GM18870 (cell line): ENCODE data around the gene LAMP2.
A peak's percentile ranks its signal among the peaks of the same experiment; 100 is the strongest.
"Not testable (repeated sequence)": the region's sequence is repeated elsewhere in the genome, so short reads cannot be mapped to it uniquely, and the experiment has no call there.

Experiments
- ATAC-seq: cut with Tn5 transposase; IDR thresholded peaks from one replicate; pipeline ENCODE4 v1.9.1; 2021; ENCODE audit warnings: moderate library complexity; ENCODE audit not compliant: unreplicated experiment

LAMP2 gene

DNA sequence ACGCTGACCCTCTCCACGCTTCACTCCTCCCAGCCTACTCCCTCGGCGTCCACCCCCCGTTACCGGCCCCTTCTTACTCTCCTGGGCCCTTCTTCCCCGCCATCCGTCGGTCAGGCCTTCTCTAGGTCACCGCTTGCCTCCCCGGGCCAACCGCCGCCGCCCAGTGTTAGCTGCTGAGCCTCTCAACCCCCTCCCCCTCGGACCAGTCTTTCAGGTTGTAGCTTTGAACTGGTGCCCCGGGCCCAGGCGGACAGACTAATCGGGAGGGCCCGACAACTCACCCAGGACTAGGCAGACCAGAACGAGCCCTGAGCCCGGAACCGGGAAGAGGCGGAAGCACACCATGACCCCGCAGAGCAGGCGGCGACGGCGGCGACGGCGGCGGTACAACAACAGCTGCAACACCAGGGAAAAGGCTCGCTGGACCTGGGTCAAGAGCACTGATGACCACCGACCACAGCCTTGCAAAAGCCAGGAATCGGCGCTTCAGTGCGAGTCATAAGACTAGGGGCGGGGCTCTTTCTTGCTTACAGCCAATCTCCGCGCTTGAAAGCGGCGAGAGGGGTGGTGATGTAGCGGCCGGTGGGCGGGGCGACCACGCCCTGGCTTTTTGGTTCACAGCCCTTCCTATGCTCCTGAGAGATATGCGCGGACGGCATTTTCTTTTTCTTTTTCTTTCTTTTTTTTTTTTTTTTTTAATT lies at the start of gene LAMP2:
Gene LAMP2, minus strand, starts transcription at position 472 of the 701 bp plus-strand sequence. Its CDS starts 127 bp downstream, at position 345.
- peak; percentile 92 for ATAC-seq

DNA sequence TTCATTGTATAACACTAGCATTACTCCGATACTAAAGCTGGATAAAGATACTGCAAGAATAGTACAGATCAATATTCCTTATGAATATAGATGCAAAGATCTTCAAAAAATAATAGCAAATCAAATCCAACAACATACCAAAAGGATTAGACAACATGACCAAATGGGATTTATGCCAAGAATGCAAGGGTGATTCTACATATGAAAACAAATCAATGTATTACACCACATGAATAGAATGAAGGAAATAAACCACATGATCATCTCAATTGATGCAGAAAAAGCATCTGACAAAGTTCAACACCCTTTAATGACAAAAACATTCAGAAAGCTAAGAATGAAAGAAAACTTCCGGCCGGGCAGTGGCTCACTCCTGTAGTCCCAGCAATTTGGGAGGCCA lies 48.8 kb upstream of the LAMP2 start:
- ATAC-seq = no peak

DNA sequence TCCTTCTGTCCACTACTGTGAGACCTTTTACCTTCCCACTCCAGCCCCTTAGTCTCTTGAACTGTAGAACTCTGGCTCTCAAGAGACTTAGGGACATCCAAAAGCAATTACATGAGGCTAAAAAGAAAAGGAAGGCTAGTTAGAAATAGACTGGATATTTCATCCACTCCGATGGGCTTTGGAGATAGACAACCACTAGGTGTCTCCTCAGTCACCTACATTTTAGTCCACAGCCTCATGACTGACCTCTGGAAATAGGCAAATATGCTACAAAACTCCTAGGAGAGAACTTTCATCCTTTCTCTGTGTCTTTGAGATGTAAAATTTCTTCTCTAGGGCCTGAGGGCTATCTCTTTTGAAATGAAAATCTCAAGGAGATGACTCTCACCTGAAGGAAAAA lies 45.1 kb upstream of the LAMP2 start:
- ATAC-seq = no peak

DNA sequence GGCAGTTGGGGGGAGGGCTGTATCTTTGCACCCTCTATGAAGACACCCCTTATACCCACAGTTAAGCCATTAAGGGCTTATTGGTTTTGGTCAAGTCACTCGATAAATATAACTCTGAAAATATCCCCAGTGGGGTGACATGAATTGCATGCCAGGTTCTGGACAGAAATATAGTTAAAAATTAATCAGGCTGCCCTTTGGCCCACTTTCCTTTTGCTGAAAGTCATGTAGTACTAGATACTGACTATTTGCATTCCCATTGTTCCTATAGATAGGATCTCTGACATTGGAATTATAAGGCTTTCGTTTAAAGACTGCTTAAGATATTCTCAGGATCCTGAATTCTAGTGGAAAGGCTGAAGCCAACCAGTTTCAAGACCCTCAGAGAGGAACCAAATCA lies 43.5 kb upstream of the LAMP2 start:
- no peak for ATAC-seq

DNA sequence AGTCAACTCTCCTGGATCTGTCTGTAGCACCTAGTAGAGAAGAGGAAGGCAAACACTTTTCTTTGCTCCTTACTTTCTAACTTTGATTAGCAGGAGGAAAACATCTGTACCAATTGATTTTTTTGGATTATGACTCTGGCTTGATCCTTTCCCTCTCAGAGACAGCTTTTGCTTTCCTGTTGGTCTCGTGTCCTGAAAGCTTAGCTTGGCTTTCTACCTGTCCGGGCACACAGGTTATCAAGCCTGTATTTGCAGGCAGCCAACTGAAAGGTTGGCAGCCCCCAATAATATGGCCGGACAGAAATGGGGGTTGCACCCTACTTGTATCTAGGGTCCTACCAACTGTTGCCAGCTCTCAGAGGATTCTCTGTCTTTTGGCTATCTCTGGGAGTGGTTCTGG lies 43.1 kb upstream of the LAMP2 start:
- no peak for ATAC-seq

DNA sequence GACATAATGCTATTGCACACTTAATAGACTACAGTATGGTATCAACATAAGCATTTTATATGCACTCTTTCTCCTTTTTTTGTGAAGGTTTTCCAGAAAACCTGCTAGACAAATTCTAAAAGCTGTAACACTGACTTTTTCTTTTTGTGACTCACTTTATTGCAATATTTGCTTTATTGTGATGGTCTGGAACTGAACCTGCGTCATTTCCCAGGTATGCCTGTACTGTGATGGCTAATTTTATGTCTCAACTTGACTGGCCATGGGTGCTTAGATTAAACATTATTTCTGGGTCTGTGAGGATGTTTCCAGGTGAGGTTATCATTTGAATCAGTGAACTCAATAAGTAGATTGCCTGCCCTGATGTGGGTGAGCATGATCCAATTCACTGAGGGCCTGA lies 35.5 kb upstream of the LAMP2 start:
- no peak for ATAC-seq

DNA sequence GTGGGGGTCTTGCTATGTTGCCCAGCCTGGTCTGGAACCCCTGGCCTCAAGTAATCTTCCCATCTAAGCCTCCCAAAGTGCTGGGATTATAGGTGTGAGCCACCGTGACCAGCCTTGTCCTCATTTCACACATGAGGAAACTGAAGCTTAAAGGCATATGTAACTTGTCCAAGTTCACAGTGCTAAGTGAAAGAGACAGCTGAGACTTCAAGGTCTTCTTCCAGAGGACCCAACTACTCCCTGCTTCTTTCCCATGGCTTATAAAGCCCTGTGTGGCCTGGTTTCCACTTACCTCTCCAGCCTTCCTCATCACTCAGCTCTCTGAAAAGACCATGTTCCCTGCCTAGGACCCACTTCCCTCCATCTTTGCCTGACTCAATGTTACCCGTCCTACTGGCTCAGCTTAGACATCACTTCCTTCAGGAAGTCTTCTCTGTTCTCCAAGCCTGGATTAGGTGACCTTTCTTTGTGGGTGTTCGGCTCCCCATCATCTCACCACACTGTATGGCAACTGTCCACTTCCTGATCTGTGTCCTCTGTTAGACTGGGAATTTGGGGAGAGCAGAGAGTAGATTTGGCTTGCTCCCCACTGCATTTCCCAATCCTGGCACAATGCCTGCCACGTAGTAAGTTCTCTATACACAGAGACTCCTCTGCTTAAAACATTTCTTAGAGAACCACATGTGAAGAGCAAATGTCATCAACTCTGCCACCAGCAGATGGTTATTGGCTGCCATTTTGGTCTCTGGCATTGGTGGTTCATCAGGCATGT lies 30.4 kb upstream of the LAMP2 start:
- no peak for ATAC-seq

DNA sequence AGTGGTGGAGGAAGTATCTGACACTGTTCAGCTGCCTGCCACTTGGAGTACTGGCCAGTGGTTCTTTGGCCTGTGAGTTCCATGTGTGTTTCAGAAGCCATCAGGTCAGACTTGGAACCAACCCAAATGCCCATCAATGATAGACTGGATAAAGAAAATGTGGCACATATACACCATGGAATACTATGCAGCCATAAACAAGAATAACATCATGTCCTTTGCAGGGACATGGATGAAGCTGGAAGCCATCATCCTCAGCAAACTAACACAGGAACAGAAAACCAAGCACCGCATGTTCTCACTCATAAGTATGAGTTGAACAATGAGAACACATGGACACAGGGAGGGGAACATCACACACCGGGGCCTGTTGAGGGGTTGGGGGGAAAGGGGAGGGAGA lies 21.0 kb upstream of the LAMP2 start:
- not testable (repeated sequence) for ATAC-seq

DNA sequence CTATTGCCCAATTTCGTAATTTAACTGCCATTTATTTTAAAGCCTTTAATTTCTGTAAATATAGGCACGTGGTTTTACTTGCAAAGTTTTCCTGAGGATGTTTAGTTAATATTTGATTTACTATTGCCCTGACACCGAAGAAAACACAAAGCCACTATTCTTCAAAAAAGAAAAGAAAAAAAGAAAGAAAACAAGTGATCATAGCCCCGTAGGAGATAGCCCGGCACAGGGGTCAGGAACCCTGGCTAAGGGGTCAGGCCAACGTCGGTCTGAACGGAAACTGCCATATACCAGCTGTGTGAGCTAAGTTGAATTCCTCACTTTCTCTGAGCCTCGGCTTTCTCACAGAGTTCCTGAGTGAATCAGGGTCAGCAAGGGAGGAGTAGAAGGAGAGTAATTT lies 17.7 kb upstream of the LAMP2 start:
- ATAC-seq = no peak

DNA sequence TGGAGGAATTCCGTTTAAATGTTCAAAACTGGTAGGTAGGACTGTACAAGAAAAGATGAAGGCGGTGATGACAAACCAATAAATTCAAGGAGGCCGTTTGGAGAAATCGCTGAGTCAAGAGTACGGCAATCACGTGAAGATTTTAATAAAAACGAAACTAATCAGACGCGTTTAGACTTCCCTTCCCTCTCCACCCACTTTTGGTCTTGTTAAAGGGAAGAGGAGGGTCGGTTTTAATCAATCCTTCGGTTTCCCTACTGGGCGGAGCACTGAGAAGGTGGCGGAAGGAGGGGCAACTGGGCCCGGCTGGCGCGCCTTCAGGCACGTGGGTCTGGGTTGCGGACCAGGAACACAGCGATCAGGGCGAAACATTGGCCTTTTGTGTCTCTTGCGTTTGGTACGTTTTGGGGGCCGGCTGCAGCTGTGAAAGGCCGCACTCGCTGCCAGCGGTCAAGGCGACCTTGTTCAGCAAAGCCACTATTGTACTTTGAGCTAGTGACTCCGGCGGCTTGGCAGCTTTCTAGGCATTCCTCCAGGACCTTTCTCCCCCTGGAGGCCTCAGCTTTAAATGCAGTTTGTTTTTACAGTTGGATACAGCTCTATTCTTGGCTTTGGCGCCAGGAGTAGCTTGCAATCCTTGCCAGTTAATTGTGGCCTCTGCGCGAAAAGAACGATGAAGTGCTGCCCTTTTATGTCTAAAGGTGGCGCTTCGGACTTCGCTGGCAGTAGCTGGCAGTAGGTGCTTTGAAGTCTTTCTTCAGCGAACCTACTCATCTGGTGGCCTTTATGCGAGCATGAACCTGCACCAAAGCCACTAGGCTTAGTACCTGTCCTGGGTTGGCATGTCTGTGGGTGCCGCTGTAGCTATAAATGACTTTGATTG lies 16.8 kb upstream of the LAMP2 start:
- peak; percentile 62 for ATAC-seq

DNA sequence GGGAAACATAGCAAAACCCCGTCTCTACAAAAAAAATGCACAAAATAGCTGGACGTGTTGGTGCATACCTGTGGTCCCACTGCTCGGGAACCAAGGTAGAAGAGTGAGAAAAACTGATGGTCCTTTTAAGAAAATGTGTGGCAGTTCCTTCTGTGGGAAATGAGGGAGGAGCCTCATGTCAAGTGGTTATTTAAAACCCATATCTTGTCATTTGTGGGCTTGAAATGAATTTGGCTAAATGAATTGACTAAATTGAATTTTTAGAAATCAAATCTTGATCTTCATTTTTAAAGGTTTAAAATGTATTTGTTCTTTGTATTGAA lies 16.2 kb upstream of the LAMP2 start:
- ATAC-seq = peak; percentile 20

DNA sequence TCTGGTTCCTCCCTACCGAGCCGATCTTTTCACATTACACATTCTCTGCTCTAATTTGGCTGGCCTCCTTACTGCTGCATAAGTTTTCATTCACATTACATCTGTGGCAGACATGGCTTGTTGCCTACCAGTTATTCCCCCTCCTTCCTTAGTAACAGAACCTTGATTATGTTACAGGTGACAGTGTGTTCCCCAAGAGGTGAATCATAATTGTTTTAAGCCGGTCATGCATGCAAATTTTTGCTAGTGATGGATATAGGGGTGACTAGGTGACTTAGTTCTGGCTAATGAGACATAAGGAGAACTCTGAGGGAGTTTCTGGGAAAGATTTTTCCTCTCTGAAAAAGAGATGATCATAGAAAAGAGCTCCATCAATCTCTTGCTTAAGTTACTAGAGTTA lies 8.4 kb upstream of the LAMP2 start:
- no peak for ATAC-seq

DNA sequence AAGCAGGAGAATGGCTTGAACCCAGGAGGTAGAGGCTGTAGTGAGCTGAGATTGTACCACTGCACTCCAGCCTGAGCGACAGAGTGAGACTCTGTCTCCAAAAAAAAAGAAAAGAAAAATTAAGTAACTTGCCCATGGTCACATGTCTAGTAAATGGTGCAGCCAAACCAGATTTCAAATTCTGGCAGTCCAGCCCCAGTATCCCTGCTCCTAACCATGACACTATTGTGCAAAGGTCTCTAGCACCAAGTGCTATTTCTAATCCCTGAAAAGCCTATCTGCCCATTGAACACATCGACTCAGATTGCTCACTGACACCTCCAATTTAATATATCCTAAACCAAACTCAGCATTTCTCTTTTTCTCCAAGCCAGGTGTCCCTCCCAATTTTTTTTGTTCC lies 7.6 kb upstream of the LAMP2 start:
- ATAC-seq = no peak

DNA sequence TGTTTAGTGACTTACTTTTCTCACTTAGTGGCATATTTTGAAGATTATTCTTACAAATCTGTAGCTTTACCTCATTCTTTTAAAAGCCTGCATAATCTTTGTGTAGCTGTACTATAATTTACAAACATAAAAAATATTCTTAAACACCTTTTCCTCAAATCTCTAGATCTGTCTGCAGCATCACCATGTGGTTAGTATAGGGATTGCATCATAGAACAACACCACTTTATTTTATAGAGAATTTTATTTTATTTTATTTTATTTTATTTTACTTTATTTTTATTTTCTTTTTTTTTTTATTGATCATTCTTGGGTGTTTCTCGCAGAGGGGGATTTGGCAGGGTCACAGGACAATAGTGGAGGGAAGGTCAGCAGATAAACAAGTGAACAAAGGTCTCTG lies 6.4 kb upstream of the LAMP2 start:
- not testable (repeated sequence) for ATAC-seq

DNA sequence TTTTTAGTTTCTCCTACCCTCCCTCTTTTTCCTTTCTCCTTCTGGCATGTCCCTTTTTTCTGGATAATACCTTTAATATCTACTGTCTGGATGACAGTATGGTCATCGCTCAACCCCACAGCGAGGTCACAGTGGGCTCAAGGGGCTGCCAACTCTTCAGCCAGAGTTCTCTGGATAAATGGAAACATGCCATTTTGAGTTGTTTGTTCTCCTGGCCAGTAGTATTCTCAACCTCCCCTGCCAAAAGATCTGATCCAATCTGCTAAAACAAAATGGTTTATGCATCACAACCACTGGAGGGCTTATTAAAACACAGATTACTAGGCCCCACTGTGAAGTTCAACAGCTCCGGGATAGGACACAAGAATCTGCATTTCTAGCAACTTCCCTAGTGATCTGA lies 5.0 kb upstream of the LAMP2 start:
- ATAC-seq = no peak

DNA sequence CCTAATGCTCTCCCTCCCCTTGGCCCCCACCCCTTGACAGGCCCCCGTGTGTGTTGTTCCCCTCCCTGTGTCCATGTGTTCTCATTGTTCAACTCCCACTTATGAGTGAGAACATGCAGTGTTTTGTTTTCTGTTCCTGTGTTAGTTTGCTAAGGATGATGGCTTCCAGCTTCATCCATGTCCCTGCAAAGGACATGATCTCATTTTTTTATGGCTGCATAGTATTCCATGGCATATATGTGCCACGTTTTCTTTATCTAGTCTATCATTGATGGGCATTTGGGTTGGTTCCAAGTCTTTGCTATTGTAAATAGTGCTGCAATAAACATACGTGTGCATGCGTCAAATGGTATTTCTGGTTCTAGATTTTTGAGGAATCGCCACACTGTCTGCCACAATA lies 561 bp upstream of the LAMP2 start:
- ATAC-seq = not testable (repeated sequence)

DNA sequence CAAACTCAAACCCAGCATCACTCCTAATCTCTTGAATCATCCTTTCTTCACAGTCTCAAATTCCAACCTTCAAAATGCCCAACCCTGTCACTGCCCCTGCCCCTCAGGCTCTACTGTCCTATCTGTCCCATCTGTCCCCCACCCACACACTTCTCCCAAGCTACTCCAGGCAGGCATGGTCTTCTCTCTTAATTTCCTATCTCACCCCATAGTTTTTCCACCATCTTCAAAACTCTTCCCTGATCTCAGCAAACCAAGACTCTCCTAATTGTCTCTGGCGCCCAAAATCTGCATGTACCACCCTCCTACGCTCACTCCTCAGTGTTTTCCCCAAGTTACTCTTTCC lies 644 bp downstream of the LAMP2 start:
- ATAC-seq = peak; percentile 3

DNA sequence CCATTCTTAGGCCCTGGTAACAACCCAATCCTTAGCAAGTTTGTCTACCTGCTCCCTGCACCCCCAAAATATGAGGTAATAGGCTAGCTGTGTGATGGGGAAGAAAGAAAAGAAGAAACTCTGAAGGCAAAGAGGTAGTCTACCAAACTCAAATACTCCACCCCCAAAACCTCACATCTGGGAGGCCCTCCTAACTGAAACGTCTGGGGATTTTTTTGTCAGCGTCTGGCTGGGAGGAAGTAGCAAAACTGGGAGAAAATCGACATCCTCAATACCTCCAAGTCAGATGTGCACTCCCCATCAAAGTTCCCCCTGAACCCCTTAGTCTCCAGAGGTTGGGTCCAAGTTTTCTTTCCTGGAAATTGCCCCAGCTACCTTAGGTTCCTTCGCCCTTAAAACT lies 1.0 kb downstream of the LAMP2 start:
- no peak for ATAC-seq

DNA sequence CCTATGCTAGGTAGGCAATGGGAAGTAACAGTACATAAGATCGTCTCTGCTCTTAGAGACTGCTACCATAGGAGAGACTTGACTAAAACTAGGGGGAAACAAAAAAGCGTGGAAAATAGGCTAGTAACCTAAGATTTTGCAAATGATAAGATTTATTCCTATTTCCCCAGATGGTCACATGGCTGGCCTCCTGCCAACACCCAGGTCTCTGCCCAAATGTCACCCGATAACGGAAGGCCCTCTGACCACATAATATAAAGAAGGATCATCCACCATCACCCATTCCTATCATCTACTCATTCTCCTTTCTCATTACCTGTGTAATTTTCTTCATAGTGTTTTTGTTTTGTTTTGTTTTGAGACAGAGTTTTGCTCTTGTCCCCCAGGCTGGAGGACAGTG lies 4.7 kb downstream of the LAMP2 start:
- ATAC-seq = no peak

DNA sequence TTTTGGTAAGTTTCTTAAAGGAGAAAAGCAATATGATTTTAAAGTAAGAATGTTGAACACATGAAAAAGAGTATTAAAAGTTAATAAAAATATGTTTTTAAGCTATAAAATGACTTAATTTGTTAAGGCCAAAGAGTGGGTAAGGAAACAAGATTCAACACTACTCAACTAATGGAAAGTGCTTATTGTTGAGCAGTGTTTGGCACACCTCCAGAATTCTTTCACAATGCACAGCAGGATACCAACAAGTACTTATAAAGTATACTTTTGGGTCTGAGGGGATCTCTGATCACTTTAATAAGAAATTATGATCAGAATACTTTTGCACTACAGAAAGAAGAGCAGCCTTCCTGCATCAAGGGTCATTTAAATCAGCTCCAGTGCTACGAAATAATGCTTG lies 5.9 kb downstream of the LAMP2 start:
- ATAC-seq = no peak

DNA sequence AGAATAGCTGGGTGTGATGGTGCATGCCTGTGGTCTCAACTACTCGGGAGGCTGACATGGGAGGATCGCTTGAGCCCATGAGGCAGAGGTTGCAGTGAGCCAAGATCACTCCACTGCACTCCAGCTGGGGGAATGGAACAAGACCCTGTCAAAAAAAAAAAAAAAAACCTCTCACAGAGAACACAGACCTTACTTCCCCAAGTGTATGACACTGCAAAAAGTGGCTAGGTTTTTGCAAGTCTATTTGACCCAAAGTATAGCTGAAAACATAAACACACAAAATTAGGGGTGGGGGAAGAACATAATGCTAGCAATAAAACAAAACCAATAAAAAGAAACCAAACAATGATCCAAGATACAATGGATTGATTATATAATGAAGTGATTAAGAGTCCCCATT lies 6.7 kb downstream of the LAMP2 start:
- no peak for ATAC-seq

DNA sequence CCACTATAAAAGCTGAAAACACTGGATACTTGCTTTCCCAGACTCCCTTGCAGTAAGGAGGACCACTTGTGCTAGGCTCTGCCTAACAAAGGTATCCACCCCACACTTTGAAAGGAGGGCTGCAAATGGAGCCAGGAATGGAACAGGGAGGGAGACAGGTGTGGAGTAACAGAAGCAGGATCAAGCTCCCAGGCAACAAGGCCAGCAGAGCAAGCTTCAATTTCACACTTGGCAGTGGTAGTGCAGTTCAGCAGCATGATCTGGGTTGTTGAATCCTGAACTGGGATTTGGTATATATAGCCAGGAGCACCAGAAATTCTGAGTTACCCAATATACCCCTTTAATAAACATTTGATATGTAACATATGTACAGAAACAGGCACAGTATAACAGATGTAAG lies 9.8 kb downstream of the LAMP2 start:
- no peak for ATAC-seq
